Stimulated activated CD4-positive, alpha-beta T cell treated with anti-CD3 and anti-CD28 coated beads, TNF-alpha, amount 100 ng/mL, for 1 hour (primary cell): ENCODE data around the gene SVEP1.
"Not testable (repeated sequence)": the region's sequence is repeated elsewhere in the genome, so short reads cannot be mapped to it uniquely, and the experiment has no call there.

Experiments used
- DNase-seq, 3 donors: peaks; one replicate each; pipeline ENCODE4 v3.0.0-alpha.2; 2020; ENCODE audit warnings: low read depth in 3 of 3, low spot score in 1 of 3

SVEP1 gene

DNA sequence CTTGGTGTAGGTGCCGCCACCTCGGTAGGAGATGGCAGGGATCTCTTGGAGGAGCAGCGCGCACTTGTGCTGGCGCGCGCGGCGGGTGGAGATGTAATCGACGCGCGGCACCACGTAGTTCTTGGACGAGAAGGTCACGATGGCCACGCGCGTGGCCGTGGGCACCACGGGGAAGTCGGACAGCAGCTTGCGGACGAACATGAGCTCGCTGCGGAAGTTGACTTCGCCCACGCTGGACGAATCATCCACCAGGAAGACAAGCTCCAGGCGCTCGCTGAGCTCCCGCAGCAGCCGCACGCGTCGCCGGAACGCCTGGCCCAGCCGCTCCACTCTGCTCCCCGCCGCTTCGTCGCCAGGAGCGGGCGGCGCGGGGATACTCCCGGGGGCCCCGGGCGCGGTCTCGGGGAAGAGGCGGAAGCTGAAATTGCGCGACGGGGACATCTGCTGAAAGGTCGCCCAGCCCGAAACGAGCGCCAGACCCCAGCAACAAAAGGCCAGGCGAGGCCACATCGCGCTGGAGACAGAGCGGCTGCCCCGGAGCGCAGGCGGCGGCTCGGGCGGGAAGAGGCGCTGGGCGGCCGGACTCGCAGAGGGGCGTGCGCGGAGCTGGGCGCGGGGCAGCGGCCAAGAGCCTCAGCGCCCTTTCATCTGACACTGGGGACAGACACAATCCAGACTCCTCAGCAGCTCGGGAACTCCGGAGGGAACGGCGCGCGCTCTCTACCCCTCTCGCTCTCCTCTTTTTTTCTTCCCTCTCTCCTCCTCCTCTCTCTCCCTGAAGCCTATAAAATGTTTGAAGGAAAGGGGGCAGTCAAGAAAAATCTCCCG lies at the start of gene SVEP1:
SVEP1 (minus strand) TSS at position 708 of the 828 bp plus-strand sequence; CDS start at position 510, 198 bp downstream.
- no peak for DNase-seq

DNA sequence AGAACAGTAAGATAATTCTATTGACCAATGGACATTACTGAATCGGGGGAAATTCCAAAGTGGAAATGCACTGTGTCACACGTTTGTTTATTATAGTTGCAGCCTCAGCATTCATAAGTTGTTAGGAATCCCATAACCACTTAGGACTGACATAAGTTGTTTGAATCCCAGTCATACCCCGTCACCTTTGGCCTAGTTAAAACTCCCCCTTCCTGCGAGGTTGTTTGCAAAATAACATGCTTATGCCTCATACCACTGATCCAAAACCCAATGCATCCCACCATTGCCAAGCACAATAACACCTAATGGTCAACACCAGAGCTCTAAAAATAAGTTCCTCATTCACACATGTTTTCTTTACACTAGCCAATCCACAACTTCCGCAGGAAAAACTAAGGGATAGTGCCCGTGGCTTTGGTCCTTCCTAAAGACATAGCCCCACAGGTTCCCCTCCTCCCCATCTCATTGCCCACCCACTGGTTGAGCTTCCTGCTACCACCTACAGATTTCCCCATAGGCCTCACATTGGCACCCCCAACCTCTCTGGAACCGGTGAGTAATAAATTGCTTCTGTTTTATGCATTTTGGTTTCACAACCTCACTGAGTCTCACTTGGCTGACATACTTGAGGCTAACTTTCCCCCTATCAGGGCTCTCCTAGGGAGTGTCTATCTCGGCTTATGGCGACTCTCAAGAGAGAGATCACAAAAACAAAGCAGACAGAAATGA lies 46.7 kb upstream of the SVEP1 start:
- DNase-seq: no peak

DNA sequence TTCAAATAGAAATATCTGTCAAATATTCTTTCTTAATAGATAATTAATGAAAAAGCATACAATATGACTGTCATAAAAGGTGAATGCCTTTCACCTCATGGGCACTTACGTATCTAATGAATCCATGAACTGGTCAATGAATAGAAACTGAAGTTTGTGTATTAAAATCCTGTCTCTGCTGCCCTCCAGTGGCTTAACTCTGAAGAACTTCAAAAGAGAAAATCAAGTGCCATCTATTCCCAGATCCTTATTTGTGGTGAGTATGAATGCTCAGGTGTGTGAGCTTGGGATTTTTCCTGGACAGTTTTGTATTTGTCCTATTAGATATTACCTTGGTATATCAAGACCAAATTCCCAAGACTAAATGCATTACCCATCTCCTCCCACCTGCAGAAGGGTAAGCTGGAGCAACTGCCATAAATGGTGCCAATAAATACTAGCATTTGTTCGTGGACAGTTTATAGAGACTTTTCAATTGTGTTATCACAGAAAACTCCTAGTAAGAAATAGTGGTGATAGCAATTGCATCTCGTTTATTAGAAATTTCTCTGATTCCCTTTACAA lies 44.0 kb upstream of the SVEP1 start:
- no peak for DNase-seq

DNA sequence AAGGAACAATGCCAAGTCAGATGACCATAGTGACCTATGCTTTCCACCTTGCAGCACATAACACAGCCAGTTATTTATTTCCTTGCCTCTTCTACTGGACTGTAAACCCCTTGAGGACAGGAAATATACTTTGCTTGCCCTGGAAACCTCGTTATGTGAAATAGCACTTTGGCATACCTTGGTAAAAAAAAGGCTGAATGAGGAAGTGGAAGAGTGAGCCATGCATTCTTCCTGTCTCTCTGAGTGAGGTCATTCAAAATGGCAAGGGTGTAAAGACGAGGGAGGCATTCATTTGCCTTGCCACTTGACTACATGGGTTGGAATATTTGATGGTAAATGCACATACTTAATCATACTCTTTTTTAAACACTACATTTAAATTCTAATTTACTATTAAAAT lies 42.8 kb upstream of the SVEP1 start:
- DNase-seq: no peak

- DNase-seq: no peak
Measured at GRCh38 chr9:110620726-110621125, 41.2 kb upstream of the SVEP1 start.

DNA sequence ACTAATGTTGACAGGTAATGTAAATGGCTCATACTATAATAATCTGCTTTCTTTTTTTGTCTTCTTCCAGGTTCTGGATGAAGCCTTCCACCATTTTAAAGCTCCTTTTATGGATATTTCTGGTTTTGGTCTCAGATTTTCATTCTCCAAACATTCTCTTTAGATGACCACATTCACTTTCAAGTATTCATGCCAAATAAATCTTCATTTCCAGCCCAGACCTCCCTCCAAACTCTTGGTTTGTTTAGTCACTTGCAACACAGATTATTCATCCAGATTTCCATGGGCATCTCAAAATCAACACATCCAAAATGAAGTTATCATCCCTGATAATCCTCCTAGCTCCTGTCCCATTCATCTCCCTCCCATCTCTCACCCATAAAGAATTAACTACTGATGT lies 40.3 kb upstream of the SVEP1 start:
- DNase-seq: no peak

DNA sequence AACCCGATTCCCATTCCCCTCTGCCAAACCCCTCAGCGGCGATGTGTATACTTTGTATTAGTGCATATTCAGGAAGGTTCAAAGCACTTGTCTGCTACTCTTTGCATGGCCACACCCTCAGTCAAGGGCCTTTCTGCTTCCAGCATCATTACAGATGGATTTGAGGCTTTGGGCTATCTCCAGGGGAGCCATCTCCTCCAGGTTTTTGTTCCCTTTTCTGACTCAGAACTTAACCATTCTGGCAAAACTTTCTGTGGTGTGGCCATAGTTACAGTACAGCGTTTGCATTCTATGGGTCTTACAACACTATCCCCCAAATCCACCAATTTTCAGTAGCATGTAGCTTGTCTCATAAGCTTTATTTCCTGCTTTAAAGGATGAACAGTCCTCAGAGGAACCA lies 36.0 kb upstream of the SVEP1 start:
- DNase-seq: no peak

GRCh38 chr9:110614576-110614975 lies 35.0 kb upstream of the SVEP1 start:
- not testable (repeated sequence) for DNase-seq

DNA sequence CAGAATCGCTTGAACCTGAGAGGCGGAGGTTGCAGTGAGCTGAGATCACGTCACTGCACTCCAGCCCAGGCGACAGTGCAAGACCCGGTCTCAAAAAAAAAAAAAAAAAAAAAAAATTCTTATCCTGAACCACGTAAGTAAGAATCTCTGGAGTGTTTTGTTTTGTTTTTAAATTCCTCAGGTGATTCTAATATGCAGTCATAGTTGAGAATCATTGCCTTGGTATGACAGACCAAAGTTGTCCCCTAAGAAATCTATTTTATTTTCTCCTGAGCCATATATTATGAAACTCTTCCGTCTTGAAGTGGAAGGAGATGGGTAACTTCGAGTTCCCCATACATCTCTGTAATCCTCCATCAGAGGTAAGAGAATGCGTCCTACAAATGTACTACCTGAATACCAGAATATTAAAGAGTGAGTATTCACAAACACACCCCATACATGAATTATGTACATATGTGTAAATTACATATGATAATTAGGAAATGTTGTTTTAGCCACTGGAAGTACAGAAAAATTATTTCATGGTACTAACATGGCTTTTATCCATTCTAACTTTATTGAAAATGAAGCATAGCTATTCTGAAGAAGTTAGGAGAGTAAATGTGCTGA lies 26.7 kb upstream of the SVEP1 start:
- DNase-seq: no peak

DNA sequence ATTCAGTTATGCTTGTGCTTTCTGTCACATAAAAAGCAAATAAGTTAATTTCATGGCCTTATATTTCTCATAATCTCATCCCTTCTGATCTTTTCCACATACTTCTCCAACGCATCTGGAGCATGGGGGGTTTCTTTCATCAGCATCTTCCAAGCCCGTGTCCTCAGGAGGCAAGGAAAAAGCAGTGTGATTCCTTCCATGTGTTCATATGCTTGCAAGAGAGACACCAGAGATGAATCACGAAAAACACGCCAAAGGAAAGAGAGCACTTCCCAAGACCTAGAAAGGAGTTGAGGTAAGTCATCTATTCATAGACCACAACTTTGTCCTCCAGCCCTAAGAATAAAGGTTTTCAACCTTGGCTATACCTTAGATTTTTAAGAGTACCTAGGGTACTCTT lies 26.0 kb upstream of the SVEP1 start:
- no peak for DNase-seq

- DNase-seq: no peak
Measured at GRCh38 chr9:110604171-110604601, 24.6 kb upstream of the SVEP1 start.

- no peak for DNase-seq
Measured at GRCh38 chr9:110602281-110602680, 22.7 kb upstream of the SVEP1 start.

GRCh38 chr9:110601098-110601497 lies 21.6 kb upstream of the SVEP1 start:
- DNase-seq: no peak

GRCh38 chr9:110599468-110599867 lies 19.9 kb upstream of the SVEP1 start:
- no peak for DNase-seq

DNA sequence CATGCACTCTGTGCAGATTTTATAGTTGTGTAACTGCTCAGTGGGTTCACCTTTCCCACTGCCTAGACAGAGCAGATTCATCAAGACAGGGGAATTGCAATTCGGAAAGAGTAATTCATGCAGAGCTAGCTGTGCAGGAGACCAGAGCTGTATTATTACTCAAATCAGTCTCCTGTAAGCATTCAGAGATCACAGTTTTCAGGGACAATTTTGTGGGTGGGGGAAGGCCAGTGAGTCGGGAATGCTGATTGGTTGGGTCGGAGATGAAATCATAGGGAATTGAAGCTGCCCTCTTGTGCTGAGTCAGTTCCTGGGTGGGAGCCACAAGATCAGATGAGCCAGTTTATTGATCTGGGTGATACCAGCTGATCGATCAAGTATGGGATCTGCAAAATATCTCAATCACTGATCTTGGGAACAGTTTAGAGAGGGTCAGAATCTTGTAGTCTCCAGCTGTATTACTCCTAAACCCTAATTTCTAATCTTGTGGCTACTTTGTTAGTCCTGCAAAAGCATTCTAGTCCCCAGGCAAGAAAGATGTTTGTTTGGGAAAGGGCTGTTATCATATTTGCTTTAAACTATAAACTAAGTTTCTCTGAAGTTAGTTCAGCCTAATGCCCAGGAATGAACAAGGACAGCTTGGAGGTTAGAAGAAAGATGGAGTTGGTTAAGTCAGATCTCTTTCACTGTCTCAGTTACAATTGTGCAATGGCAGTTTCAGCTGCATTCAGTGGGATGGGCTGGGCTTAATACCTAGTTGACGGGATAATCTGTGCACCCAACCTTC lies 12.7 kb upstream of the SVEP1 start:
- DNase-seq: no peak

DNA sequence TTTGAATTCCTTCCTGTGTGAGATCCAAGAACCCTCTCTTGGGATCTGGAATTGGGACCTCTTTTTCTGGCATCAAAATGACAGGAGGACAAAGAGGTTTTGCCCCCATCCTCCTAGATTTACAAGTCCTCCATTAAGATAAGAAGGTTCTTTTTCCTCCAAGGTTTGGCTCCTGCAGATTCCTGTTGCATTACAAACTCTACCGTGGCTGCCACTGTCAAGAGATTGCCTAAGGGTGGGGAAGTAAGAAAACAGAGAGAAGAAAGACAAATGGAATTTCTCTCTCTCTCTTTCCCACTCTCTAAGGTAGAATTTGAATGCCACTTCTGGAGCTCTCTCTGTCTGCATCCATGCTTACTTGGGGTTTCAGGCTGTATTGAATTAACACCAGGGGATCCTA lies 12.0 kb upstream of the SVEP1 start:
- no peak for DNase-seq

GRCh38 chr9:110590816-110591215 lies 11.3 kb upstream of the SVEP1 start:
- no peak for DNase-seq

- no peak for DNase-seq
Measured at GRCh38 chr9:110588296-110588695, 8.8 kb upstream of the SVEP1 start.

DNA sequence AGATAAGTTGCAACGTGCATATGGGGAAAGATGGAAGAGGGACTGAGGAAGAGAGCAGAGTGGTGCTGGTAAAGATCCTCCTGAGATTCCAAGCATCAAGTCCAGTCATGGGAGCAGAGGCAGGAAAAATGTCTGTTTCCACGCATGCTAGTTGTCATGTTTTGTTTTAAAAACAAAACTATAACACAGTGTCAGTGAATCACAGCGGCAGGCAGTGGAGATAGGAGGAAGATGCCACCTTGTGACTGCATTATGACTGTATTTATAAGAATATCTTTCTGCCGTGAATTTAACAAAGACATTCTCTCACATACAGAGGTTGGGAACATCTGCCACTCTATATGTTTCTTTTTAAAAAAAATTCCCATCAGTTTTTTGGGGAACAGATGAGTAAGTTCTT lies 3.7 kb upstream of the SVEP1 start:
- no peak for DNase-seq

DNA sequence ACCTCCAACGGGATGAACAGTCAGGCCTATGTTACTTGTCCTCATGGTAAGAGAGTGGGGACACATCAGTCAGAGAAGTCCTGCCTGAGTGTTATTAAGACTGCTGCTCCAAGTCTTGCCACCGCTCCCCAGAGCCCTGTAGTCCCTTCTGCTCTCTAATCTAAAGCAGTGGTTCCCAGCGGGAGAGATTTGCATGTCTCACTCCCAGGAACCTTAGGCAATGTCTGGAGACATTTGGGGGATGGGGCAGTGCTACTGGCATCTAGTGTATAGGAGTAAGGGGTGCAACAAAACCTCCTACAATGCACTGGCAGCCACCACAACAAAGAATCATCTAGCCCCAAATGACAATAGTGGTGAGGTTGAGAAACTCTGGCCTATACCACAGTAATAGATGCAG lies 2.6 kb upstream of the SVEP1 start:
- no peak for DNase-seq

GRCh38 chr9:110580850-110581249 lies 1.3 kb upstream of the SVEP1 start:
- DNase-seq: no peak
